Stimulated activated naive CD8-positive, alpha-beta T cell treated with anti-CD3 and anti-CD28 coated beads, Interleukin-15, Interleukin-2, amounts not matched to agents 100 U/mL and 50 U/mL, for 24 hours (primary cell): ENCODE results near the gene LOXHD1.
A peak's percentile ranks its signal among the peaks of the same experiment; 100 is the strongest.

Experiments
- ATAC-seq: fragments of 150-1000 bp; cut with Tn5 transposase; one replicate; pipeline ENCODE4 v1.10.0; 2021
- DNase-seq: peaks from one replicate; pipeline ENCODE4 v3.0.0; 2021

LOXHD1 gene

GRCh38 chr18:46541626-46542189, 115.3 kb downstream of the LOXHD1 start:
- no peak for ATAC-seq

GRCh38 chr18:46538376-46538775, 118.6 kb downstream of the LOXHD1 start:
- ATAC-seq (no peak), DNase-seq (no peak)

More at GRCh38 chr18:46541626-46542189, 115.3 kb downstream of the LOXHD1 start:
- DNase-seq = no peak

- DNase-seq (no peak), ATAC-seq (no peak)
Observed at GRCh38 chr18:46536215-46536874, 120.7 kb downstream of the LOXHD1 start.

GRCh38 chr18:46531482-46531881, 125.5 kb downstream of the LOXHD1 start:
- DNase-seq (no peak), ATAC-seq (no peak)

- DNase-seq = no peak
- ATAC-seq = no peak
Observed at GRCh38 chr18:46528037-46528436, 129.0 kb downstream of the LOXHD1 start.

- DNase-seq (no peak), ATAC-seq (no peak)
Observed at GRCh38 chr18:46519870-46520269, 137.2 kb downstream of the LOXHD1 start.

- no peak for DNase-seq
- ATAC-seq = no peak
Observed at GRCh38 chr18:46518438-46518837, 138.6 kb downstream of the LOXHD1 start.

GRCh38 chr18:46516555-46516954, 140.5 kb downstream of the LOXHD1 start:
- DNase-seq = no peak
- ATAC-seq = no peak

GRCh38 chr18:46510386-46510785, 146.6 kb downstream of the LOXHD1 start:
- DNase-seq = no peak

GRCh38 chr18:46509530-46509929, 147.5 kb downstream of the LOXHD1 start:
- ATAC-seq = no peak

More at GRCh38 chr18:46510386-46510785, 146.6 kb downstream of the LOXHD1 start:
- ATAC-seq = no peak

GRCh38 chr18:46506974-46507586, 149.9 kb downstream of the LOXHD1 start:
- no peak for ATAC-seq
- DNase-seq = no peak

More at GRCh38 chr18:46509530-46509929, 147.5 kb downstream of the LOXHD1 start:
- no peak for DNase-seq

GRCh38 chr18:46502444-46502843, 154.6 kb downstream of the LOXHD1 start:
- DNase-seq (no peak), ATAC-seq (no peak)

- DNase-seq = peak; percentile 40
- no peak for ATAC-seq
Observed at GRCh38 chr18:46497129-46497528, 159.9 kb downstream of the LOXHD1 start.

GRCh38 chr18:46488471-46489213, 168.4 kb downstream of the LOXHD1 start:
- ATAC-seq (no peak), DNase-seq (no peak)

- DNase-seq (no peak), ATAC-seq (no peak)
Observed at GRCh38 chr18:46485675-46486194, 171.3 kb downstream of the LOXHD1 start.

- no peak for DNase-seq
Observed at GRCh38 chr18:46484971-46485370, 172.0 kb downstream of the LOXHD1 start.

GRCh38 chr18:46482831-46483230, 174.2 kb downstream of the LOXHD1 start:
- DNase-seq (no peak), ATAC-seq (no peak)

More at GRCh38 chr18:46484971-46485370, 172.0 kb downstream of the LOXHD1 start:
- no peak for ATAC-seq

GRCh38 chr18:46481847-46482245, 175.2 kb downstream of the LOXHD1 start:
- ATAC-seq = no peak
- DNase-seq = no peak

GRCh38 chr18:46481048-46481846, 175.8 kb downstream of the LOXHD1 start:
- no peak for ATAC-seq
- peak; percentile 56 for DNase-seq

GRCh38 chr18:46480226-46480625, 176.8 kb downstream of the LOXHD1 start:
- ATAC-seq = no peak

GRCh38 chr18:46478796-46479195, 178.2 kb downstream of the LOXHD1 start:
- ATAC-seq (no peak), DNase-seq (no peak)

More at GRCh38 chr18:46480226-46480625, 176.8 kb downstream of the LOXHD1 start:
- DNase-seq = no peak
